SK-N-SH (cell line): ENCODE measurements around the gene STK40. TPM values are rescaled to one million over a fixed set of nuclear protein-coding genes. Genes with fewer than 3 reads are reported as not detected.

Experiments used
- CTCF ChIA-PET: fragments of 300-600, 350-600 bp; formaldehyde crosslinking; extraction: SDS; loops from one replicate; lab custom pipeline; 2021; lab: Yijun Ruan, JAX
- POLR2A ChIA-PET: fragments of 350-600 bp; sonication (Branson Sonifier 250); formaldehyde crosslinking; extraction: SDS; loops from one replicate; lab custom pipeline; 2020; ENCODE audit warnings: antibody characterized with exemption, inconsistent platforms; lab: Yijun Ruan, JAX
- DNase-seq: peaks from one replicate; pipeline ENCODE4 v3.0.0; 2012
- H2AFZ ChIP-seq: fragments of 200-600 bp; sonication (generic); 2 replicates; pipeline ENCODE4 v1.8.1; 2016; ENCODE audit warnings: antibody characterized with exemption, mild to moderate bottlenecking, low read depth
- H3F3A ChIP-seq: fragments of 200-600 bp; sonication (generic); replicated peaks from 2 replicates; pipeline ENCODE3; 2016; ENCODE audit warnings: antibody characterized with exemption, mild to moderate bottlenecking; ENCODE audit not compliant: insufficient read depth
- H3K27ac ChIP-seq, 2 experiments: fragments of 200-500 bp in 1 of 2; fragments of 200-600 bp in 1 of 2; sonication (Bioruptor generic) in 1 of 2; sonication (generic), shearing (Covaris generic) in 1 of 2; 2 replicates each; pipeline versions ENCODE4 v1.5.1 to v1.6.1; 2014 to 2016; ENCODE audit warnings: low read depth in 2 of 2, inconsistent platforms in 1 of 2, low read length in 1 of 2, mild to moderate bottlenecking in 1 of 2, mixed read lengths in 1 of 2
- H3K27me3 ChIP-seq: fragments of 200-600 bp; sonication (generic), shearing (Covaris generic); 2 replicates; pipeline ENCODE4 v1.6.1; 2016; ENCODE audit warnings: mixed run types; ENCODE audit not compliant: insufficient read depth
- H3K36me3 ChIP-seq, 2 experiments: fragments of 200-500 bp in 1 of 2; fragments of 200-600 bp in 1 of 2; sonication (Bioruptor generic) in 1 of 2; sonication (generic) in 1 of 2; replicated peaks in 1 of 2; 2 replicates each; pipeline versions ENCODE3 to v1.5.1; 2014 to 2016; ENCODE audit warnings: low read length in 1 of 2, mild to moderate bottlenecking in 1 of 2; ENCODE audit not compliant: insufficient read depth in 2 of 2, control insufficient read depth in 1 of 2
- H3K4me1 ChIP-seq, 2 experiments: fragments of 200-500 bp in 1 of 2; fragments of 200-600 bp in 1 of 2; sonication (Bioruptor generic) in 1 of 2; sonication (generic), shearing (Covaris generic) in 1 of 2; 2 replicates each; pipeline versions ENCODE4 v1.5.1 to v1.6.1; 2014 to 2016; ENCODE audit warnings: low read depth in 1 of 2, low read length in 1 of 2, mixed run types in 1 of 2; ENCODE audit not compliant: insufficient read depth in 2 of 2, control insufficient read depth in 1 of 2
- H3K4me2 ChIP-seq: fragments of 200-600 bp; sonication (generic), shearing (Covaris generic); 2 replicates; pipeline ENCODE4 v1.6.1; 2017; ENCODE audit warnings: mixed run types
- H3K4me3 ChIP-seq, 2 experiments: fragments of 200-500 bp in 1 of 2; fragments of 200-600 bp in 1 of 2; sonication (Bioruptor generic) in 1 of 2; sonication (generic), shearing (Covaris generic) in 1 of 2; 2 replicates each; pipeline versions ENCODE4 v1.5.1 to v1.8.1; 2014 to 2016; ENCODE audit warnings: low read depth in 2 of 2, inconsistent platforms in 1 of 2, low read length in 1 of 2, mild to moderate bottlenecking in 1 of 2, mixed read lengths in 1 of 2, moderate library complexity in 1 of 2
- H3K79me2 ChIP-seq: fragments of 200-600 bp; sonication (generic); 2 replicates; pipeline ENCODE4 v1.8.1; 2017; ENCODE audit warnings: mild to moderate bottlenecking; ENCODE audit not compliant: insufficient read depth
- H3K9ac ChIP-seq: fragments of 200-600 bp; sonication (generic); 2 replicates; pipeline ENCODE4 v1.6.1; 2017; ENCODE audit warnings: mixed run types
- H3K9me2 ChIP-seq: fragments of 200-600 bp; sonication (generic); 2 replicates; pipeline ENCODE4 v1.6.1; 2017; ENCODE audit warnings: mixed run types
- H3K9me3 ChIP-seq: fragments of 200-600 bp; sonication (generic); 2 replicates; pipeline ENCODE4 v1.6.1; 2017; ENCODE audit warnings: mixed run types, mild to moderate bottlenecking, moderate library complexity
- H4K20me1 ChIP-seq: fragments of 200-600 bp; sonication (generic); 2 replicates; pipeline ENCODE4 v1.6.1; 2017; ENCODE audit warnings: mild to moderate bottlenecking, mixed run types; ENCODE audit not compliant: insufficient read depth
- CHD2 ChIP-seq: fragments of 150-350 bp; IDR thresholded peaks from 2 replicates; pipeline ENCODE4 v1.6.1; 2018; ENCODE audit warnings: low read length; ENCODE audit not compliant: partially characterized antibody
- CTCF ChIP-seq: fragments of 200-600 bp; sonication (generic); IDR thresholded peaks from 2 replicates; pipeline ENCODE4 v1.6.1; 2017; ENCODE audit warnings: antibody characterized with exemption, mild to moderate bottlenecking, moderate library complexity
- ELF1 ChIP-seq: IDR thresholded peaks from 2 replicates; pipeline ENCODE4 v1.4.0; 2012
- FOSL2 ChIP-seq: IDR thresholded peaks from 2 replicates; pipeline ENCODE4 v1.4.0; 2012; ENCODE audit warnings: low read depth, mild to moderate bottlenecking, moderate library complexity, borderline replicate concordance
- FOXJ3 ChIP-seq: sonication (generic); formaldehyde crosslinking; IDR thresholded peaks from 2 replicates; pipeline ENCODE4 v1.5.1; 2020; ENCODE audit warnings: mild to moderate bottlenecking, missing genetic modification reagents
- FOXM1 ChIP-seq: IDR thresholded peaks from 2 replicates; pipeline ENCODE4 v1.4.0; 2012; ENCODE audit warnings: low read depth, mild to moderate bottlenecking
- GABPA ChIP-seq: IDR thresholded peaks from 2 replicates; pipeline ENCODE4 v1.4.0; 2012; ENCODE audit warnings: low read depth, mild to moderate bottlenecking
- JUND ChIP-seq: IDR thresholded peaks from 2 replicates; pipeline ENCODE4 v1.4.0; 2012
- MAX ChIP-seq: IDR thresholded peaks from 2 replicates; pipeline ENCODE4 v1.4.0; 2012; ENCODE audit warnings: low read depth
- MEF2A ChIP-seq: IDR thresholded peaks from 2 replicates; pipeline ENCODE4 v1.4.0; 2012; ENCODE audit warnings: low read depth, borderline replicate concordance
- MXI1 ChIP-seq: IDR thresholded peaks from 2 replicates; pipeline ENCODE4 v1.6.1; 2012; ENCODE audit warnings: mild to moderate bottlenecking, low read depth, low read length, improper control_type of control experiment
- NRF1 ChIP-seq: IDR thresholded peaks from 2 replicates; pipeline ENCODE4 v1.6.1; 2012; ENCODE audit warnings: low read depth, mild to moderate bottlenecking, low read length
- POLR2AphosphoS5 ChIP-seq: IDR thresholded peaks from 2 replicates; pipeline ENCODE4 v1.6.1; 2012; ENCODE audit warnings: low read depth, low read length
- RCOR1 ChIP-seq: fragments of 150-350 bp; IDR thresholded peaks from 2 replicates; pipeline ENCODE4 v1.6.1; 2017; ENCODE audit warnings: antibody characterized with exemption, low read length
- RFX5 ChIP-seq: IDR thresholded peaks from 2 replicates; pipeline ENCODE4 v1.6.1; 2012; ENCODE audit warnings: mild to moderate bottlenecking, improper control_type of control experiment, low read length
- TEAD4 ChIP-seq: IDR thresholded peaks from 2 replicates; pipeline ENCODE4 v1.4.0; 2012; ENCODE audit warnings: mild to moderate bottlenecking, borderline replicate concordance; ENCODE audit not compliant: insufficient read depth
- USF1 ChIP-seq: IDR thresholded peaks from 2 replicates; pipeline ENCODE4 v1.4.0; 2012; ENCODE audit warnings: low read depth, borderline replicate concordance
- YY1 ChIP-seq: IDR thresholded peaks from 2 replicates; pipeline ENCODE4 v1.4.0; 2012; ENCODE audit warnings: low read depth, mild to moderate bottlenecking
- ZBTB33 ChIP-seq: IDR thresholded peaks from 2 replicates; pipeline ENCODE4 v1.4.0; 2012; ENCODE audit warnings: low read depth, borderline replicate concordance
- WGBS: methylation state at CpG from one replicate; pipeline ENCODE4 v1.1.6; 2017; ENCODE audit warnings: low lambda C conversion rate; 5-methylcytosine and 5-hydroxymethylcytosine counted together
- polyA plus RNA-seq, 3 experiments: library from polyadenylated mRNA; depleted of rRNA; stranded (reverse); fragments of >200 nt; gene quantifications; 2 replicates each; pipeline ENCODE4 v1.2.3, GENCODE V29; 2012

The STK40 gene
- polyA plus RNA-seq, 1 of the 3 experiments (the other 2 are of a cell fraction): 43.3 TPM

- WGBS: 100% methylated on average over 4 of the region's 4 CpGs
- H3K9ac ChIP-seq: no peak overlapping the region
- DNase-seq: no peak
- CTCF ChIA-PET: no interaction called here
- no peak overlapping the region for H3K4me2 ChIP-seq
- no peak for TF ChIP-seq GABPA
- no peak for TF ChIP-seq FOXM1
- TF ChIP-seq RFX5: no peak
- TF ChIP-seq CHD2: no peak
- no peak for TF ChIP-seq USF1
- no peak for TF ChIP-seq NRF1
- TF ChIP-seq JUND: no peak
- no peak for TF ChIP-seq RCOR1
- TF ChIP-seq FOSL2: no peak
- no peak for TF ChIP-seq YY1
- no peak for TF ChIP-seq ZBTB33
- TF ChIP-seq MAX: no peak
- peaks cover 13% of the 10 kb centered on the region for H3F3A ChIP-seq
- POLR2A ChIA-PET: no interaction called here
- H2AFZ ChIP-seq: no peak overlapping the region
- peaks cover 39% of the 10 kb centered on the region for H3K79me2 ChIP-seq
- H3K27ac ChIP-seq: no peak overlapping the region
- peaks cover 23 to 24% of the 10 kb centered on the region in 2 experiments for H3K36me3 ChIP-seq
- H3K27me3 ChIP-seq: no peaks in the 10 kb centered on the region
- no peaks in the 10 kb centered on the region for H3K9me3 ChIP-seq
- H4K20me1 ChIP-seq: no peaks in the 10 kb centered on the region
- H3K4me1 ChIP-seq: peaks cover 3 to 5% of the 10 kb centered on the region in 2 experiments; a peak in 3 of 4 replicates
- H3K9me2 ChIP-seq: no peaks in the 10 kb centered on the region
- no peak overlapping the region for H3K4me3 ChIP-seq
Measured at GRCh38 chr1:36392836-36393235, 7.1 kb upstream of the STK40 start.

- H3K36me3 ChIP-seq: peaks cover 23 to 24% of the 10 kb centered on the region in 2 experiments
- TF ChIP-seq JUND (no peak), CTCF (no peak), RCOR1 (no peak), GABPA (no peak), YY1 (no peak), MEF2A (no peak), MXI1 (no peak), FOXJ3 (CRISPR knock-in tag) (no peak), TEAD4 (no peak), POLR2AphosphoS5 (no peak), ZBTB33 (no peak), ELF1 (no peak), FOSL2 (no peak)
- no peaks in the 10 kb centered on the region for H3K9me2 ChIP-seq
- WGBS: 93% methylated on average over 8 of the region's 8 CpGs
- no peak overlapping the region for H2AFZ ChIP-seq
- no peaks in the 10 kb centered on the region for H3K9me3 ChIP-seq
- H3K4me1 ChIP-seq: peaks cover 15 to 17% of the 10 kb centered on the region in 2 experiments
- peaks cover 26% of the 10 kb centered on the region for H3F3A ChIP-seq
- no peaks in the 10 kb centered on the region for H4K20me1 ChIP-seq
- no peak overlapping the region for H3K9ac ChIP-seq
- H3K4me3 ChIP-seq: no peak overlapping the region
- peaks cover 26% of the 10 kb centered on the region for H3K79me2 ChIP-seq
- H3K4me2 ChIP-seq: no peak overlapping the region
- ChIA-PET POLR2A (no interaction called here), CTCF (interaction anchor here (0.8 to 2.7 kb wide), 2 partner anchors 106 to 242 kb away, joined by 3 to 9 read pairs; partner anchors contain the start of gene TRAPPC3)
- no peak overlapping the region for H3K27ac ChIP-seq
- no peak for DNase-seq
- no peaks in the 10 kb centered on the region for H3K27me3 ChIP-seq
Measured at GRCh38 chr1:36391271-36391670, 5.5 kb upstream of the STK40 start.
